B cell (primary cell): ENCODE measurements around the gene MCM5. TPM values are rescaled to one million over a fixed set of nuclear protein-coding genes. Genes with fewer than 3 reads are reported as not detected.

Source experiments
- ATAC-seq: fragments of 200-7000 bp; cut with Tn5 transposase; one replicate; pipeline ENCODE4 v1.10.0; 2021; ENCODE audit warnings: low read depth, mild to moderate bottlenecking, moderate number of reproducible peaks, moderate library complexity
- CTCF ChIA-PET: fragments of 350-600 bp; sonication (Branson Sonifier 250); formaldehyde crosslinking; loops from one replicate; lab custom pipeline; 2021; ENCODE audit warnings: antibody characterized with exemption, inconsistent platforms; lab: Charles Lee
- POLR2A ChIA-PET: fragments of 350-600 bp; sonication (Branson Sonifier 250); formaldehyde crosslinking; loops from one replicate; lab custom pipeline; 2021; ENCODE audit warnings: antibody characterized with exemption; lab: Charles Lee
- DNase-seq: peaks from one replicate; pipeline ENCODE4 v3.0.0; 2013
- H2AFZ ChIP-seq: 2 replicates; pipeline ENCODE4 v1.6.1; 2012; ENCODE audit warnings: mild to moderate bottlenecking, low read depth, low read length; ENCODE audit not compliant: insufficient read depth, poor library complexity, severe bottlenecking
- H3K27ac ChIP-seq, 2 donors: 1 replicate in 1 of 2; 2 replicates in 1 of 2; pipeline ENCODE4 v1.5.1; 2012 to 2013; ENCODE audit warnings: low read length in 2 of 2, mild to moderate bottlenecking in 2 of 2, moderate library complexity in 1 of 2
- H3K27me3 ChIP-seq, 4 experiments: fragments of 200-600 bp in 1 of 4; sonication (generic) in 1 of 4; replicated peaks in 1 of 4; 1 replicate in 2 of 4; 2 replicates in 2 of 4; pipeline versions ENCODE4 v1.6.1 to v1.7.0; 2013 to 2016; ENCODE audit warnings: low read length in 3 of 4, mild to moderate bottlenecking in 2 of 4, mixed read lengths in 1 of 4, moderate library complexity in 1 of 4; ENCODE audit not compliant: insufficient read depth in 4 of 4, control insufficient read depth in 3 of 4; ENCODE audit errors: control extremely low read depth in 1 of 4
- H3K36me3 ChIP-seq, 2 experiments: replicated peaks in 1 of 2; 1 replicate in 1 of 2; 2 replicates in 1 of 2; pipeline versions ENCODE4 v1.6.1 to v1.7.1; 2013; ENCODE audit warnings: low read length in 1 of 2; ENCODE audit not compliant: insufficient read depth in 2 of 2, control insufficient read depth in 1 of 2; ENCODE audit errors: control extremely low read depth in 1 of 2, extremely low read depth in 1 of 2
- H3K4me1 ChIP-seq, 2 donors: fragments of 200-600 bp in 1 of 2; sonication (generic) in 1 of 2; 1 replicate in 1 of 2; 2 replicates in 1 of 2; pipeline versions ENCODE4 v1.5.1 to v1.6.1; 2013 to 2017; ENCODE audit warnings: low read length in 2 of 2; ENCODE audit not compliant: control insufficient read depth in 2 of 2, insufficient read depth in 2 of 2
- H3K4me2 ChIP-seq: replicated peaks from 2 replicates; pipeline ENCODE3; 2012; ENCODE audit warnings: mild to moderate bottlenecking, low read depth, low read length; ENCODE audit not compliant: poor library complexity, severe bottlenecking
- H3K4me3 ChIP-seq, 5 experiments: fragments of 200-600 bp in 1 of 5; sonication (generic) in 1 of 5; 1 replicate in 3 of 5; 2 replicates in 2 of 5; pipeline versions ENCODE4 v1.5.1 to v1.7.0; 2011 to 2016; ENCODE audit warnings: low read length in 4 of 5, mild to moderate bottlenecking in 4 of 5, low read depth in 2 of 5, control low read depth in 1 of 5, moderate library complexity in 1 of 5; ENCODE audit not compliant: insufficient read depth in 1 of 5; ENCODE audit errors: control extremely low read depth in 1 of 5, extremely low read depth in 1 of 5
- H3K79me2 ChIP-seq: fragments of 200-600 bp; sonication (generic); one replicate; pipeline ENCODE4 v1.6.0; 2016; ENCODE audit warnings: low read length; ENCODE audit not compliant: control insufficient read depth, insufficient read depth
- H3K9ac ChIP-seq: fragments of 200-600 bp; sonication (generic); 2 replicates; pipeline ENCODE4 v1.6.1; 2017; ENCODE audit warnings: mild to moderate bottlenecking, low read length, moderate library complexity
- H3K9me3 ChIP-seq, 3 donors: one replicate each; pipeline versions ENCODE4 v1.6.1 to v1.7.1; 2013; ENCODE audit warnings: low read length in 2 of 3; ENCODE audit not compliant: control insufficient read depth in 2 of 3, insufficient read depth in 1 of 3; ENCODE audit errors: control extremely low read depth in 1 of 3
- H4K20me1 ChIP-seq: 2 replicates; pipeline ENCODE4 v1.6.0; 2012; ENCODE audit warnings: mild to moderate bottlenecking, low read length; ENCODE audit not compliant: insufficient read depth, control insufficient read depth, poor library complexity, severe bottlenecking
- H3K27ac Mint-ChIP-seq: one replicate; pipeline ENCODE4 v1.8.0; 2021; ENCODE audit warnings: mixed read lengths
- H3K27me3 Mint-ChIP-seq: one replicate; pipeline ENCODE4 v1.8.0; 2021; ENCODE audit warnings: mixed read lengths
- H3K4me1 Mint-ChIP-seq: one replicate; pipeline ENCODE4 v1.8.0; 2021; ENCODE audit warnings: mixed read lengths
- H3K4me3 Mint-ChIP-seq: one replicate; pipeline ENCODE4 v1.8.0; 2021; ENCODE audit warnings: mixed read lengths
- H3K9me3 Mint-ChIP-seq: one replicate; pipeline ENCODE4 v1.8.0; 2022; ENCODE audit warnings: mixed read lengths; ENCODE audit not compliant: insufficient read depth
- EZH2 ChIP-seq: IDR thresholded peaks from 2 replicates; pipeline ENCODE4 v1.6.1; 2012; ENCODE audit warnings: borderline replicate concordance, low read depth, mild to moderate bottlenecking, moderate library complexity, low read length; ENCODE audit not compliant: insufficient read depth, poor library complexity, severe bottlenecking
- WGBS: methylation state at CpG from one replicate; pipeline ENCODE4 v1.1.5; 2013; ENCODE audit warnings: missing lambda C conversion rate; ENCODE audit not compliant: insufficient coverage; 5-methylcytosine and 5-hydroxymethylcytosine counted together
- intact Hi-C: fragments of 100-400 bp; cut with micrococcal nuclease; formaldehyde crosslinking; loops from one replicate; pipeline ENCODE4 v1.10.0; 2022
- polyA plus RNA-seq: library from polyadenylated mRNA; depleted of rRNA; stranded (reverse); fragments of >200 nt; gene quantifications from 2 replicates; pipeline ENCODE4 v1.2.3, GENCODE V29; 2012
- total RNA-seq, 2 donors: library from RNA; stranded (reverse); fragments of 120-200 nt in 1 of 2; gene quantifications; 1 replicate in 1 of 2; 2 replicates in 1 of 2; pipeline versions ENCODE4 v1.2.3 to v1.2.4, GENCODE V29; 2013 to 2022
- TF ChIP-seq, protein P1 (sequence below): fragments of 200-600 bp; IDR thresholded peaks from one replicate; pipeline ENCODE4 v1.8.0; 2022; ENCODE audit warnings: antibody characterized with exemption, mild to moderate bottlenecking

The MCM5 gene
- total and polyA plus RNA-seq, 2 donors (not counting 1 experiment from before 2014, with no cell fraction given): 112 to 203 TPM

DNA sequence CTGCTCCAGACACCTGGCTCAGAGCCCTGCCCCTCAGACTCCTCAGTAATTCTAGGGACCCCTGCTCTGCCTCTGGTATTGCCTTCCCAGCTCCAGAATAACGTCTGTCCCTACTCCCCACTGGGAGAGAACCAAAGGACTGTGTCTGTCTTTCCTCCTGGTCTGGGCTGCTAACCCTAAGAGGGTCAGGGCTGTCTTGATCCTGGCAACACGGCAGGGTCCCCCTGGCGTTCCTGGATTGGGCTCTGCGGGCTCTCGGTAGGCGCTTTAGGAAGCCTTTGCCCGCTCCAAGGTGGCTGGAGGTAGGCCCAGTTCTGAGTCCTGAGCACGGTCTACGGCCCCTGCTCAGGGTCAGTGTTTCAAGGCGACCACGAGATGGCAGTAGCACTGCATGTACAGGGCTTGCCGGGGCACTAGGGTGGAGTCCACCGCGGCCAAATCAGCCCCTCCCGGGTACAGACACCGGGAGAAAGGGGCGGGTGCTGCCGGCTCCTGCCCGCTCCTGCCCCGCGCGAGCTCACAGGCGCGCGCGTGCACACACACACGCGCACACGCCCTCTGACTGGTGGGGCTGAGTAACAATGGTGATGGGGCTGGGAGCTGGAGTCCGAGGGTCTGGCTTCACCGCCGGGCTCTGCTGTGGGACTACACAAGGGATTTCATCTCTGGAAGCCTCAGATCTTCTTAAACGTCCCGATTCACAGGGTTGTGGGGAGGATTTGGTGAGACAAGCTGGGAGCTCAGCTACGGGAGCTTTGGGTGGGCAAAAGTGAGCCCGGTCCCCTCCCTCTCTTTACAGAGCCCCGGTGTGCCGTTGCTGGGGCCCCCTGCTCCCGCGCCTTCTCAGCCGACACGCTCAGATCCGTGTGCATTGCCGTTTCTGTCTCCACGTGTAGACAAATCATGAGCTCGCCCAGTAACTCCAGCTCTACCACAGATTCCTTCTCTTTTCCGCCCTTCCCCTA, 49.1 kb upstream of the MCM5 start:
- peak; percentile 59 for ATAC-seq
- no peaks in the 10 kb centered on the region for H4K20me1 ChIP-seq
- H3K4me2 ChIP-seq: peak overlapping the region; percentile 98
- Mint-ChIP-seq H3K27ac (peak overlapping the region; percentile 99), H3K4me3 (peak overlapping the region; percentile 90), H3K9me3 (no peaks in the 10 kb centered on the region), H3K4me1 (peaks cover 50% of the 10 kb centered on the region), H3K27me3 (no peaks in the 10 kb centered on the region)
- no peaks in the 10 kb centered on the region for H3K27me3 ChIP-seq
- H3K36me3 ChIP-seq: no peaks in the 10 kb centered on the region
- no peak for TF ChIP-seq EZH2
- TF ChIP-seq, protein P1, sequence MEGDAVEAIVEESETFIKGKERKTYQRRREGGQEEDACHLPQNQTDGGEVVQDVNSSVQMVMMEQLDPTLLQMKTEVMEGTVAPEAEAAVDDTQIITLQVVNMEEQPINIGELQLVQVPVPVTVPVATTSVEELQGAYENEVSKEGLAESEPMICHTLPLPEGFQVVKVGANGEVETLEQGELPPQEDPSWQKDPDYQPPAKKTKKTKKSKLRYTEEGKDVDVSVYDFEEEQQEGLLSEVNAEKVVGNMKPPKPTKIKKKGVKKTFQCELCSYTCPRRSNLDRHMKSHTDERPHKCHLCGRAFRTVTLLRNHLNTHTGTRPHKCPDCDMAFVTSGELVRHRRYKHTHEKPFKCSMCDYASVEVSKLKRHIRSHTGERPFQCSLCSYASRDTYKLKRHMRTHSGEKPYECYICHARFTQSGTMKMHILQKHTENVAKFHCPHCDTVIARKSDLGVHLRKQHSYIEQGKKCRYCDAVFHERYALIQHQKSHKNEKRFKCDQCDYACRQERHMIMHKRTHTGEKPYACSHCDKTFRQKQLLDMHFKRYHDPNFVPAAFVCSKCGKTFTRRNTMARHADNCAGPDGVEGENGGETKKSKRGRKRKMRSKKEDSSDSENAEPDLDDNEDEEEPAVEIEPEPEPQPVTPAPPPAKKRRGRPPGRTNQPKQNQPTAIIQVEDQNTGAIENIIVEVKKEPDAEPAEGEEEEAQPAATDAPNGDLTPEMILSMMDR: peak; percentile 88
- H3K9me3 ChIP-seq: peaks cover 0 to 2% (median 0%) of the 10 kb centered on the region in 3 donors
- H3K27ac ChIP-seq: peak overlapping the region; percentile 92 to 95
- peak; percentile 92 for DNase-seq
- intact Hi-C loops: loop anchor here (1.0 to 5.0 kb wide), 5 partner anchors 52 to 811 kb away; partner anchors contain the start of genes APOL3, HMGXB4, RASD2 and TOM1
- H3K4me1 ChIP-seq: peaks cover 38 to 51% of the 10 kb centered on the region in 2 donors
- 5% methylated on average over 47 of the region's 47 CpGs for WGBS
- ChIA-PET POLR2A (interaction anchor here (0.6 to 3.8 kb wide), 8 partner anchors 10 to 60 kb away, joined by 3 to 94 read pairs (median 8); partner anchors contain the start of gene TOM1), CTCF (interaction anchor here (0.6 to 13.9 kb wide), 32 partner anchors 10 to 814 kb away, joined by 3 to 311 read pairs (median 4); partner anchors contain the start of genes HMOX1, MCM5 and RASD2)
- H3K9ac ChIP-seq: peak overlapping the region; percentile 73
- peak overlapping the region; percentile 53 to 82 (median 56) for H3K4me3 ChIP-seq
- H3K79me2 ChIP-seq: no peaks in the 10 kb centered on the region
- H2AFZ ChIP-seq: peak overlapping the region; percentile 82
